Endothelial cell (in vitro differentiated cells): ENCODE measurements around the gene SLC35E2B. TPM values are rescaled to one million over a fixed set of nuclear protein-coding genes. Genes with fewer than 3 reads are reported as not detected.

Experiments used
- DNase-seq: peaks from one replicate; pipeline ENCODE4 v3.0.0; 2021; ENCODE audit warnings: low spot score
- H3K27ac Mint-ChIP-seq: one replicate; pipeline ENCODE4 v1.8.0; 2021; ENCODE audit warnings: mixed read lengths, inconsistent platforms; ENCODE audit not compliant: unreplicated experiment
- H3K27me3 Mint-ChIP-seq: one replicate; pipeline ENCODE4 v1.8.0; 2021; ENCODE audit warnings: mild to moderate bottlenecking, moderate library complexity, mixed read lengths, inconsistent platforms; ENCODE audit not compliant: unreplicated experiment
- H3K36me3 Mint-ChIP-seq: one replicate; pipeline ENCODE4 v1.8.0; 2021; ENCODE audit warnings: mild to moderate bottlenecking, low read depth, mixed read lengths, inconsistent platforms; ENCODE audit not compliant: unreplicated experiment
- H3K4me1 Mint-ChIP-seq: one replicate; pipeline ENCODE4 v1.8.0; 2021; ENCODE audit warnings: mild to moderate bottlenecking, mixed read lengths, inconsistent platforms; ENCODE audit not compliant: unreplicated experiment
- H3K4me3 Mint-ChIP-seq: one replicate; pipeline ENCODE4 v1.8.0; 2021; ENCODE audit warnings: mild to moderate bottlenecking, mixed read lengths, inconsistent platforms; ENCODE audit not compliant: unreplicated experiment
- H3K9me3 Mint-ChIP-seq: one replicate; pipeline ENCODE4 v1.8.0; 2021; ENCODE audit warnings: mixed read lengths, inconsistent platforms; ENCODE audit not compliant: unreplicated experiment
- CTCF ChIP-seq: fragments of 200-600 bp; sonication (generic); IDR thresholded peaks from one replicate; pipeline ENCODE4 v1.5.0; 2021; ENCODE audit warnings: antibody characterized with exemption; ENCODE audit not compliant: unreplicated experiment
- total RNA-seq: library from RNA; stranded (reverse); fragmentation: NEBNext Ultra II Directional; extraction: Animal tissue kit (Norgen Biotek cat#: 25700); gene quantifications from one replicate; pipeline ENCODE4 v1.2.1, GENCODE V29; 2021; ENCODE audit not compliant: unreplicated experiment

SLC35E2B gene
- total RNA-seq, 1 donor from 2014 or later, result 140 TPM

- Mint-ChIP-seq H3K4me1 (peaks cover 25% of the 10 kb centered on the region), H3K9me3 (no peaks in the 10 kb centered on the region), H3K4me3 (peak overlapping the region; percentile 91), H3K36me3 (peaks cover 17% of the 10 kb centered on the region), H3K27ac (peak overlapping the region; percentile 61), H3K27me3 (peaks cover 19% of the 10 kb centered on the region)
- no peak for TF ChIP-seq CTCF
- DNase-seq, result no peak
These were observed 74.7 kb downstream of the SLC35E2B start for GRCh38 chr1:1617925-1618324.

- Mint-ChIP-seq H3K9me3 (no peaks in the 10 kb centered on the region), H3K27ac (peak overlapping the region; percentile 61), H3K27me3 (peaks cover 19% of the 10 kb centered on the region), H3K36me3 (peaks cover 13% of the 10 kb centered on the region), H3K4me3 (peak overlapping the region; percentile 91), H3K4me1 (peaks cover 23% of the 10 kb centered on the region)
- no peak for DNase-seq
- TF ChIP-seq CTCF, result no peak
These were observed 75.1 kb downstream of the SLC35E2B start for GRCh38 chr1:1617516-1617915.

GRCh38 chr1:1616838-1617237, 75.8 kb downstream of the SLC35E2B start:
- DNase-seq, result no peak
- Mint-ChIP-seq H3K36me3 (peaks cover 13% of the 10 kb centered on the region), H3K9me3 (no peaks in the 10 kb centered on the region), H3K27ac (no peak overlapping the region), H3K4me3 (peak overlapping the region; percentile 91), H3K27me3 (peaks cover 17% of the 10 kb centered on the region), H3K4me1 (peaks cover 28% of the 10 kb centered on the region)
- no peak for TF ChIP-seq CTCF

- TF ChIP-seq CTCF, result no peak
- Mint-ChIP-seq H3K27me3 (peaks cover 17% of the 10 kb centered on the region), H3K4me3 (peak overlapping the region; percentile 91), H3K36me3 (peaks cover 13% of the 10 kb centered on the region), H3K4me1 (peaks cover 31% of the 10 kb centered on the region), H3K9me3 (no peaks in the 10 kb centered on the region), H3K27ac (no peak overlapping the region)
- DNase-seq, result peak; percentile 32
These were observed 76.4 kb downstream of the SLC35E2B start for GRCh38 chr1:1616045-1616790.

GRCh38 chr1:1615256-1616044, 77.1 kb downstream of the SLC35E2B start, which contains the start of gene MIB2:
MIB2 (plus strand) TSS chr1:1615500; CDS start chr1:1623453, 7,953 bp downstream.
- Mint-ChIP-seq H3K36me3 (peaks cover 13% of the 10 kb centered on the region), H3K4me3 (peak within 1 kb of the TSS; percentile 96), H3K9me3 (no peaks in the 10 kb centered on the region), H3K27me3 (peaks cover 17% of the 10 kb centered on the region), H3K4me1 (peaks cover 39% of the 10 kb centered on the region), H3K27ac (peak within 1 kb of the TSS; percentile 79)
- no peak for TF ChIP-seq CTCF
- peak; percentile 95 for DNase-seq
